Upper lobe of left lung (tissue), 6 donors: Measurements from ENCODE around the gene PPIE. TPM values are rescaled to one million over a fixed set of nuclear protein-coding genes. Genes with fewer than 3 reads are reported as not detected.

Experiments
- ATAC-seq, 2 donors: fragments of 200-7000 bp; cut with Tn5 transposase; one replicate each; pipeline ENCODE4 v1.9.1; 2022; ENCODE audit warnings: mild to moderate bottlenecking in 2 of 2, moderate library complexity in 2 of 2; ENCODE audit not compliant: low FRiP score in 2 of 2
- DNase-seq, 2 donors: peaks; one replicate each; pipeline ENCODE4 v3.0.0-alpha.2; 2019 to 2020
- H3K27ac ChIP-seq, 4 donors: fragments of 200-600 bp; sonication (generic); one replicate each; pipeline ENCODE4 v1.5.1; 2016 to 2019
- H3K27me3 ChIP-seq, 4 donors: fragments of 200-600 bp; sonication (generic); one replicate each; pipeline ENCODE4 v1.5.1; 2017 to 2019
- H3K36me3 ChIP-seq, 4 donors: fragments of 200-600 bp; sonication (generic); one replicate each; pipeline ENCODE4 v1.5.1; 2016 to 2019
- H3K4me1 ChIP-seq, 4 donors: fragments of 200-600 bp; sonication (generic); one replicate each; pipeline ENCODE4 v1.5.1; 2018 to 2019
- H3K4me3 ChIP-seq, 4 donors: fragments of 200-600 bp; sonication (generic); one replicate each; pipeline ENCODE4 v1.5.1; 2017 to 2019; ENCODE audit warnings: mild to moderate bottlenecking in 2 of 4, moderate library complexity in 1 of 4
- H3K9me3 ChIP-seq, 4 donors: fragments of 200-600 bp; sonication (generic); one replicate each; pipeline ENCODE4 v1.5.1; 2018 to 2019
- EP300 ChIP-seq, 4 donors: sonication (generic); formaldehyde crosslinking; IDR thresholded peaks; one replicate each; pipeline ENCODE4 v1.5.1; 2017; ENCODE audit warnings: antibody characterized with exemption in 4 of 4, control low read depth in 2 of 4
- POLR2A ChIP-seq, 4 donors: fragments of 450-650 bp; IDR thresholded peaks; one replicate each; pipeline ENCODE4 v1.5.1; 2016 to 2017; ENCODE audit warnings: antibody characterized with exemption in 4 of 4, mild to moderate bottlenecking in 2 of 4
- POLR2AphosphoS5 ChIP-seq, 2 donors: sonication (generic); formaldehyde crosslinking; IDR thresholded peaks; one replicate each; pipeline ENCODE4 v1.5.1; 2017; ENCODE audit warnings: antibody characterized with exemption in 2 of 2
- WGBS, 2 donors: methylation state at CpG; one replicate each; pipeline ENCODE4 v1.1.5; 2017 to 2018; 5-methylcytosine and 5-hydroxymethylcytosine counted together
- total RNA-seq, 6 donors: library from RNA; depleted of rRNA in 4 of 6; stranded (reverse); fragments of >200 nt in 4 of 6; gene quantifications; one replicate each; pipeline versions ENCODE4 v1.1.0 to v1.2.1, GENCODE V29; 2016 to 2021
- TF ChIP-seq, protein P1 (sequence below), 6 experiments: fragments of 450-650 bp in 4 of 6; fragments of 200-600 bp in 2 of 6; sonication (generic) in 2 of 6; IDR thresholded peaks; one replicate each; pipeline ENCODE4 v1.5.1; 2016 to 2019; ENCODE audit warnings: antibody characterized with exemption in 6 of 6
- donor health status: DM: no; HTN: no; CAD: no; lungs with moderate emphysema.
- donor health status: DM: no; HTN: yes; CAD: no; lungs with severe emphysema.

PPIE gene
- total RNA-seq, 6 donors from 2014 or later: 23.6 to 54.5 (median 36.1) TPM

DNA sequence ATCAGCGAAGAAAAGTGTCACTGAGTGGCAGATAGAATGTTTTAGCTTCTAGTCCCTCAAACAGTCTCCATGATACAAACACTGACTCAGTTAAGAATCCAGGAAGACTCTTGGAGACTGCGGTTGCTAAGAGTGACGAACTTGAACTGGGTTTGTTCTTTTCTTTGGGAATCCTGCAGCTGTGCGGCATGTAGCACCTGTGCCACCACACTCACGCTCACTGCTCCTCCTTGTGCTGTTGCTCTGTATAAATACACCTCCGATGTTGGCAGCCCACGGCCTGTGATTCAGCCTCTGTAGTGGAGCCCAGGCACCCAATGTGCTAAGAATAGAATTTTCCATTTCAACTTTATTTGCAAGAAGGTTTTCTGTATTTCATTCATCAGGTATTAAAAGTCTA lies 5.5 kb upstream of the PPIE start:
- H3K4me3 ChIP-seq: no peak overlapping the region
- no peak overlapping the region for H3K27ac ChIP-seq
- no peak for DNase-seq
- ATAC-seq: no peak
- no peaks in the 10 kb centered on the region for H3K36me3 ChIP-seq
- 50 to 63% methylated on average over 7 of the region's 7 CpGs for WGBS, 2 donors
- TF ChIP-seq POLR2A (IDR thresholded peaks at IDR 0.05): no peak
- TF ChIP-seq, protein P1, sequence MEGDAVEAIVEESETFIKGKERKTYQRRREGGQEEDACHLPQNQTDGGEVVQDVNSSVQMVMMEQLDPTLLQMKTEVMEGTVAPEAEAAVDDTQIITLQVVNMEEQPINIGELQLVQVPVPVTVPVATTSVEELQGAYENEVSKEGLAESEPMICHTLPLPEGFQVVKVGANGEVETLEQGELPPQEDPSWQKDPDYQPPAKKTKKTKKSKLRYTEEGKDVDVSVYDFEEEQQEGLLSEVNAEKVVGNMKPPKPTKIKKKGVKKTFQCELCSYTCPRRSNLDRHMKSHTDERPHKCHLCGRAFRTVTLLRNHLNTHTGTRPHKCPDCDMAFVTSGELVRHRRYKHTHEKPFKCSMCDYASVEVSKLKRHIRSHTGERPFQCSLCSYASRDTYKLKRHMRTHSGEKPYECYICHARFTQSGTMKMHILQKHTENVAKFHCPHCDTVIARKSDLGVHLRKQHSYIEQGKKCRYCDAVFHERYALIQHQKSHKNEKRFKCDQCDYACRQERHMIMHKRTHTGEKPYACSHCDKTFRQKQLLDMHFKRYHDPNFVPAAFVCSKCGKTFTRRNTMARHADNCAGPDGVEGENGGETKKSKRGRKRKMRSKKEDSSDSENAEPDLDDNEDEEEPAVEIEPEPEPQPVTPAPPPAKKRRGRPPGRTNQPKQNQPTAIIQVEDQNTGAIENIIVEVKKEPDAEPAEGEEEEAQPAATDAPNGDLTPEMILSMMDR (IDR thresholded peaks at IDR 0.05): no peak
- H3K9me3 ChIP-seq: no peaks in the 10 kb centered on the region
- peaks cover under 1 to 2% (median 1%) of the 10 kb centered on the region in 4 donors for H3K4me1 ChIP-seq
- H3K27me3 ChIP-seq: peaks cover 0 to under 1% (median 0%) of the 10 kb centered on the region in 4 donors

DNA sequence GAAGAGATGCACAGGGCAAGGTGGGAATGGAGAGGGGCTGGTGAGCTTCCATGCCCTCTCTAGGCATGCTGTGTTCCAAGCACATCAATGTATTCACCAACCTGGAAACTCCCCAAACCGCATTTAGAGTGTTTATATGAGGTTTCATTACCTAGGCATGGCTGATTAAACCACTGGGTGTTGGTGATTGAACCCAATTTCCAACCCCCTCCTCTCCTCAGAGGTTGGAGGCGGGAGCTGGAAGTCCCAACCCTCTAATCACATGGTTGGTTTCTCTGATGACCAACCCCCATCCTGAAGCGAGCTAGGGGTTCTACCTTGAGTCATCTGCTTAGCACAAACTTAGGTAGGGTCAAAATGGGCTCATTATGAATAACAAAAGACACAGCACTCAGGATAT lies 3.0 kb upstream of the PPIE start:
- H3K9me3 ChIP-seq: no peaks in the 10 kb centered on the region
- peaks cover 0 to 7% (median 0%) of the 10 kb centered on the region in 4 donors for H3K36me3 ChIP-seq
- peaks cover 13 to 25% (median 17%) of the 10 kb centered on the region in 4 donors for H3K4me1 ChIP-seq
- no peaks in the 10 kb centered on the region for H3K27me3 ChIP-seq
- no peak overlapping the region for H3K27ac ChIP-seq
- DNase-seq: no peak
- no peak overlapping the region for H3K4me3 ChIP-seq
- TF ChIP-seq POLR2A (IDR thresholded peaks at IDR 0.05): no peak
- TF ChIP-seq EP300 (IDR thresholded peaks at IDR 0.05): no peak
- TF ChIP-seq, protein P1 (IDR thresholded peaks at IDR 0.05): no peak
- TF ChIP-seq POLR2AphosphoS5 (IDR thresholded peaks at IDR 0.05): no peak
- no peak for ATAC-seq
- 73 to 83% methylated on average over 3 of the region's 3 CpGs for WGBS, 2 donors

DNA sequence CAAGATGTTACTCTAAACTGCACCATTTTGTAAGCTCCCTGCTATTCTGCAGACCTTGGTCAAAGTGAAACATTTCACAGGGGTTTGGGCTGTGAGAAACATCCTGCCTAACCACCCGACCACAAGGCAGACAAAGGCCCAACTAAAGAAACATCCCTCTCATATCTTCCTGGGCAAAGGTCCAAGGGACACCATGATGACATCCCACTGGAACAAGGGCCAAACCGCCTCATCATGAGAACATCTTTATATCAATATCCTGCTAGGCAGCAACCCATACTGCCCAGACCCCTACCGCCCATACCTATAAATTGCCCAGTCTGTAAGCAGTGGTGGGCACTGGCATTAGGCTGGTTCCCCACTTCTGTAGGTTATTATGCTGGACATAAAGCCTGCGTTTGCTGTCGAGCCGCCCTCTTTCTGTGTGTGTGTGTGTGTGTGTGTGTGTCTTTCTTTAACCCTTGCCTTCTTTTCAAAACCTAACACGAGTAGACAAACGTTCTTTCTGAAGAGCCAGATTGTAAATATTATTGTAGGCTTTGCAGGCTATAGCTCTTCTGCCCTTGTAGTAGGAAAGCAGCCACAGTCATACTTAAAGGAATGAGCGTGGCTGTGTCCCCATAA lies 1.0 kb upstream of the PPIE start:
- no peak overlapping the region for H3K4me3 ChIP-seq
- ATAC-seq (no peak), DNase-seq (no peak)
- H3K4me1 ChIP-seq: peaks cover 13 to 25% (median 17%) of the 10 kb centered on the region in 4 donors
- no peaks in the 10 kb centered on the region for H3K27me3 ChIP-seq
- TF ChIP-seq POLR2A (IDR thresholded peaks at IDR 0.05) (no peak), POLR2AphosphoS5 (IDR thresholded peaks at IDR 0.05) (no peak), EP300 (IDR thresholded peaks at IDR 0.05) (no peak)
- TF ChIP-seq, protein P1 (IDR thresholded peaks at IDR 0.05): no peak
- no peak overlapping the region for H3K27ac ChIP-seq
- H3K9me3 ChIP-seq: no peaks in the 10 kb centered on the region
- 78 to 80% methylated on average over 9 of the region's 9 CpGs for WGBS, 2 donors
- H3K36me3 ChIP-seq: peaks cover 7 to 24% (median 12%) of the 10 kb centered on the region in 4 donors

DNA sequence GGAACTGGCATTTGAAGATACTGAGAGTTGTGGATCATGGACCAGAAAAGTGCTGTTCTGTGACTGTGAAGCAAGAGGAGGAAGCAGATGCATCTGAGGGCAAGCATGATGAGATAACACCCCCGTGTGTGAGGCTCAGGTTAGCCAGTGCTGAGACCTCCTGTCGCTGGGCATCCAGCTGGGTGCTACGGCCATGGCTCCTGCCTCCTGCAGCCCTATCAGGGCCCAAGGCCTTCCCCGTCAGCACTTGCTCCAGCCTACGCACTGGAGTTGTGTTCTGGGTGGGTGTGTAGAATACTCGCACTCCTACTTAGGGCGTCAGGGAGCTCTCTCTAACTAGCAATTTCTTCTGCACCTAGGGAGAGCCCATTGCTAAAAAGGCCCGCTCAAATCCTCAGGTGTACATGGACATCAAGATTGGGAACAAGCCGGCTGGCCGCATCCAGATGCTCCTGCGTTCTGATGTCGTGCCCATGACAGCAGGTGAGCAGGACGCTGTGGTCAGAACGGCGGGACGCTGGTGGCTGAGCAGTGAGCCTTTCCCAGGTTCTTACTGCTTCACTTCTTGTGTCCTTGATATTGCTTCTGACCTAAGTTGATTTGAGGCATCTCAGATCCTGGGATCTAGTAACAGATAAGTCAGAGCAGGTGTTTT lies 6.5 kb downstream of the PPIE start:
- no peak for ATAC-seq
- Histone ChIP-seq H3K4me3 (no peak overlapping the region), H3K9me3 (no peaks in the 10 kb centered on the region), H3K36me3 (peaks cover 34 to 96% (median 80%) of the 10 kb centered on the region in 4 donors), H3K4me1 (peaks cover 0 to 5% (median 1%) of the 10 kb centered on the region in 4 donors), H3K27ac (no peak overlapping the region), H3K27me3 (no peaks in the 10 kb centered on the region)
- 93 to 94% methylated on average over 15 to 16 of the region's 16 CpGs for WGBS, 2 donors
- peak in 1 of 2 donors; percentile 34 for DNase-seq
- no peak for TF ChIP-seq POLR2AphosphoS5 (IDR thresholded peaks at IDR 0.05)
- TF ChIP-seq, protein P1 (IDR thresholded peaks at IDR 0.05): no peak
- no peak for TF ChIP-seq EP300 (IDR thresholded peaks at IDR 0.05)
- TF ChIP-seq POLR2A (IDR thresholded peaks at IDR 0.05): no peak
